Inflammatory macrophage (primary cell): ENCODE measurements around the gene GALNT9.
"Not testable (repeated sequence)": the region's sequence is repeated elsewhere in the genome, so short reads cannot be mapped to it uniquely, and the experiment has no call there.

Source experiments
- DNase-seq, 2 donors: peaks; one replicate each; pipeline ENCODE4 v3.0.0-alpha.2; 2020 to 2022

Gene GALNT9

DNA sequence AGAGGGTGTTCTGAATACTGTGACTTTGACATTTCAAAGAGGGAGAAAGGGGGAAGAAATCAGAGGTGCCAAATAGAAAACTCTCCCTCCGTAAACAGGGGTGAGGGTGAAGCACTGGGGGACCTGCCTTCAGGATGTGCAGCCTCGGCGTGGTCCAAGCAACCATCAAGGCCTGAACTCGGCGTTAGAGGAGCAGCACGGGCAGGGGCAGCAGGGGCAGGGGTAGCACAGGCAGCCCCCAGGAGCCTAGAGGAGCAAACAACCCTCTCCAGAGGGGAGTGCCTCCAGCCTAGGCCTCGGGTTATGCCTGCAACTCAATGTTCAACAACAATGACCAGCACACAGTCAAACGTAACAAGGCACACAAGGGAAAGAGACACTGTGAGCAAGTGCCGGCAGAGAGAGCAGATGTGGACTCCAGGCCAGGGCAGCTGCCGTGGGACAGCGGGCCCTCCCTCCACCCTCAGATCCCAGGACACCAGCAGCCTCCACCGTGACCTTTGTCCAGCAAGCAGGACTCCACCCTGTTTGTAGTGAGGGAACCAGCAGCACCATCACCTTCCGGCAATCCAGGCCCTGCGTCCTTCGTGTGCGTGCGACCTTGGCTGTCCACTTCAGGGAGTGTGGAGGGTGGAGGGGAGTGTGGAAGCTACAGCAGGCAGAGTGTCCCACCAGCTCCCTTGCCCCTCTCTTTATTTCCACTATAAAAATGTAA, 18.0 kb downstream of the GALNT9 start:
- no peak for DNase-seq

DNA sequence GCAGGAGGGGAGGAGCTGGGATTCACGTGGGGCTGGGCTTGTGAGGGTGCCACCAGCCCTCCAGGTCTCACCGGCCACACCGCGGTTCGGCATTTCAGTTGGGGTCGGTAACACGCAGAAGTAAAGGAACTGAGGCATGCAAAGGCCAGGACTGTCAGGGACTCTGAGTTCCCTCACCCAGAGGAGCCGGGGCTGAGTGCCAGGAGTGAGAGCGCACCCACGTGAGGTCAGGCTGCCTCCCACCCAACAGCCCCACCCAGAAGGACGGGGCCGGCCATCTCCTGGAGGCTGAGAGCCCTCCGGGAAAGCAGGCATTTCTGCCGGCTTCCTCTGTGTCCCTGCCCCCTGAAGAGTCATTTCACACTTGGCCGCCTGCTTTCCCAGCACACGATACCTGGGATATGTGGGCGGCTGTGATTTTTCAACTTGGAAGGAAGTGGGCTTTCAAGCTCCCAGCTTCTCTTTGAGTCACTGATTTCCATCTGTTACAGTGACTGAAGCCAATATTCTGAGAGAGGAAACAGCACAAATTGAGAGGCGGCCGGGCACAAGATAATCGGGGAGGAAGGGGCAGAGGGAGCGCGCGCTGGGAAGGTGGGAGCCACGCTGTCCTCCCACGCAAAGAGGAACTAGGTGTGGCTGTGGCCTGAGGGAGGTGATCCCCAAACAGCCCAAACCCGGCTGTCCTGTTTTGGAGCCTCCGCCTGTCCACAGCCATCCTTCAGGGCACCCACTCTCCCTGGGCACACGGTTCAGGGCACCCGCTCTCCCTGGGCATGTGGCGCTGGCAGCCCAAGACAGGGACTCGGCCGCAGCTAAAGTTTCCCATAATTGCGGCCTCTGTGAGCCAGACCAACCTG, 19.0 kb downstream of the GALNT9 start:
- no peak for DNase-seq

DNA sequence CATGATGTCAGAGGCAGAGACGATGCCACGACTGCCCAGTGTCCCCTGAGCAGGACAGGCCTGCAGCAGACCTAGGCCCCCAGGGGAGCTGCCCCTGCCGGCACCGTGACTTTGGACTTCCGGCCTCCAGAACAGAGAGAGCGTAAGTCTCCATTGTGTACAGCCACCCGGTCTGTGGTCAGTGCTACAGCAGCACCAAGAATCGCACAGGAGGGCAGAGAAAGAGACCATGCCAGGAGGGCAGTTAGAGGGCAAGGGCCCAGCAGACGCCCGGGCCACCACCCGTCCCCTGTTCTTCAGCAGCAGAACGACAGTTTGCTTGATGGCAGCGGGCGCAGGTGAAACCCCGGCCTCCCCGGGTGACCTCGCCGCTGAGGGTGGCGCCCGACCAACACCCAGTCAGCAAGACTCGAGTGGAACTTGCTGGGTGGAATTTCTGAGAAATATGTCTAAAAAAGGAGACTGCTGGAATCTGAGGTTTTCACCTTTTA, 19.7 kb downstream of the GALNT9 start:
- DNase-seq = no peak

DNA sequence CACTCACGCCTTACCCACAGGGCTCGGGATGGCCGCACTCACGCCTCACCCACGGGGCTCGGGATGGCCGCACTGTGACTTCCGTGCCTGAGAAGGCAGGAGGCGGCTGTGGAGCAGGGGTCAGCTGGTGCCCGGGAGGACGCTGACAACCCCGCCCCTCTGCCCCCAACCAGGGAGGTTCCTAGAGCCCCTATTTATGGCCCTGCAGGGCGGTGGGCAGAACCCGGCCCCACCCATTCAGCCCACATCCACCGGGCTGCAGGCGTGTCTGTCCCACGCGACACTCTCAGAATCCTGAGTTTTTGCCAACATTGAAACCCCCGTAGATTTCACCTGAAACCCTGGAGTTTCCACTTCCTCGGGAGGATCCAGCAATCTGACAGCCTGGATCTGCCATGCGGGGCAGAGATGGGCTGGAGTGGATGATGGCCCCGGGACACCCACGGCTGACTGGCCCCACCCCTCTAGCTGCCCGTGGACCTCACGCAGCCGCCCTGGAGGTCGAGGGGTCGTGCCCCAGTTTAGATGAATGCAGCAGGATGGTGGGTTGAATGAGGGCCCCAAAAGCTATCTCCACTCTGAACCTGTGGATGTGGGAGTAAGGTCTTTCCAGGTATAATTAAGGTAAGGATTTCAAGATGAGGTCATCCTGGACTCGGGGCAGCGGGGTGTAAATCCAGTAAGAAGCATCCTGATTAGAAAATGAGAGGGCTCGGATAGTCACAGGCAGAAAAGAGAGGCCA, 20.4 kb downstream of the GALNT9 start:
- no peak for DNase-seq

DNA sequence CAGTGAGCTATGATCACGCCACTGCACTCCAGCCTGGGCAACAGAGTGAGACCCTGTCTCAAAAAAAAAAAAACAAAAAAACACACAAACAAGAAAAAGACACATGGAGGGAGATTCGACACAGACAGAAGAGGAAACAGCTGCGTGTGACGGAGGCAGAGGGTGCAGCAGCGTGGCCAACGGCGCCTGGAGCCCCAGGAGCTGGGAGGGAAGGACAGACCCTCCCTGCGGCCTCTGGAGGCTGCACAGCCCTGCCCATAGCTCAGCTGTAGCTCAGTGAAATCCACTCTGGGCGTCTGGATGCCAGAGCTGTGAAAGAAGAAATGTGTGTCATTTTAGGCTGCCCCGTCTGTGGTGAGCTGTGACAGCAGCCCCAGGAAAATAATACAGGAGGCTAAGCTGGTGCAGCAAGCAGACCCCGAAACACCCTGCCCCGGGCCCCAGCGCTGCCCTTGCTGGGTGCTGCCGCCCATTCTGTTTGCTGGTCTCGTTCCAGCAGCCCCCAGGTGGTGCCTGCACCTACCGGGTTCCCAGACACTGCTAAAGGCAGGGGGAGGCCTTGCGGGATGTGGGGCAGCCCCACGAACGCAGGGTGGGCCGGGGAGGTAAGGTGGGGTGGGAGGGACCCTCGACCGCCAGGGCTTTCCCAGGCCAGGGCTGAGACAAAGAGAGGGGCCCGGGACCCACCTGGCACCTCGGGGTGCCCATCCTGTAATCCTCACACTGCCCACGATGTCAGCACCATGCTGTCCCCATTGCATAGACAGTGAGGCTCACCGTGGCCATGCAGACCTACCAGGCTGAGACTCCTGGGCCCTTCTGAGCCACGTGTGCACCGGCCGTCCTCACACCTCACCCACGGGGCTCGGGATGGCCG, 21.2 kb downstream of the GALNT9 start:
- no peak for DNase-seq

DNA sequence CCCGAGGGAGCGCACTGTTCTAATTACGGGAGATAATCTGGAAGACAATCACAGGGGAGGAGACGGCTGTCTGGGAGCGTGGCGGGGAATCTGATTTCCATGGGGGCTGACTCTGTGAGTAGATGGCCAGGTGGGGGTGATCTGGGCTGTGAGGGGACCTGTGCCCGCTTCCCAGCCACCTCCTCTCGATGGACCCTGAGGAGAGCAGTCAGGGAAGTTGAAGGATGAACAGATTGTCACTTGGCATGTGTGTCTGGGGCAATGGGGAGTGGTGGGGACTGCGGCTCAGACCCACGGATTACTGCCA, 22.6 kb downstream of the GALNT9 start:
- DNase-seq = no peak

DNA sequence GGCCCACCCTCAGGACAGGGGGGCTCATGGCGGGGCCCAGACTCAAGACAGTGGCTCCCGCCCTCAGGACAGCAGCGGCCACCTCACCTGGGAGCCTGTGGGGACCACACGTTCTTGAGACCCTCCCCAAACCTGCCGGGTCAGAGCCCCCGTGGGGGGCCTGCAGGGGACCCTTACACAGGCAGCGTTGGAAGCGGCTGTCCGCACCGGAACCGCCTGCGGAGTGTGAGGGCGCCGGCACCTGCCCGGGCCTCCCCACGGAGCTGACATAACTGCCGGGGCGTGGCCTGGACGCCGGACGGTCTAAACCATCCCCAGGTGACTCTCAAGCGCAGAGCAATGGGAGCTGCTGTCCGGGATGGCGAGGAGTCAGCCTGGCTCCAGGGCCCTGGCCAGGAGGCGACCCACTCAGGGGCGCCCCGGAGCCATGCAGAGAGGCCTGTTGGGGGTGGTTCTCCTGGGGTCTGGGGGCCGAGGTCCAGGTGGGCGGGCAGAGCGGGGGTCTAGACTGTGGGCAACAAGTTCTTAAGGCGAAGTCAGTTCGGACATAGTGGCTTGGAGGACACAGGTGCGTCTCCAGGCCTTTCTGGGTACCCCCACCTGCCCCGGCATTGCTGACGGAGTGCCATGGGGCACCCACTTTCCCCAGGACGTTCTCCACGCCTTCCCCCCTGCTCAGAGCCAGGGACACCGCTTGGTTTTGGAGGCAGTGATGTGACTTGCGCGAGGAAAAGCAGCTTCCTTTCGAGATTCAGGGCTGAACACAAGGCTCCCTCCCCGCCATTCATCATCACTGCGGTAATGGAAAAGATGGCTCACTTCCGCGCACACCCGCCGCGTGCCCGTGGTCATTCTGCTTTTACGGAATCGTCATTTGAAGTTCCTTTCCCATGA, 23.2 kb downstream of the GALNT9 start:
- no peak for DNase-seq

DNA sequence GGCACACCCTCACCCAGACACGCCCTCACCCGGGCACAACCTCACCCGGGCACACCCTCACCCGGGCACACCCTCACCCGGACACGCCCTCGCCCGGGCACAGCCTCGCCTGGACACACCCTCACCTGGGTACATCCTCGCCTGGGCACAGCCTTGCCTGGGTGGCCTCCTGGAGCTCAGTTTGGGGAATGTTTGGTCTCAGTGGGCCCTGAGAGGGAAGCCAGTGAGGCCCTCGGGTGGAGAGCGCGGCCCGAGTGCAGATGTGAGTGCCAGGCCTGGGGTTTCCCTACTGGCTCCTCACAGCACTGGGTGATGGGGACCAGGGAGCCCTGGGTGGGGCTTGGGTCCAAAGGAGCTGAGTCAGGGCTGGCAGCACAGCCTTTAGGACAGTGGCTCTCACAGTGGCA, 23.8 kb downstream of the GALNT9 start:
- no peak for DNase-seq

DNA sequence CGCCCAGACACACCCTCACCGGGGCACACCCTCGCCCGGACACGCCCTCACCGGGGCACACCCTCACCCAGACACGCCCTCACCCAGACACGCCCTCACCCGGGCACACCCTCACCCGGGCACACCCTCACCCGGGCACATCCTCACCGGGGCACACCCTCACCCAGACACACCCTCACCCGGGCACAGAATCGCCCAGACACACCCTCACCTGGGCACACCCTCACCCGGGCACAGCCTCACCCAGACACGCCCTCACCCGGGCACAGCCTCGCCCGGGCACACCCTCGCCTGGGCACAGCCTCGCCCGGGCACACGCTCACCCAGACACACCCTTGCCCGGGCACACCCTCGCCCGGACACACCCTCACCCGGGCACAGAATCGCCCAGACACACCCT, 24.5 kb downstream of the GALNT9 start:
- DNase-seq = not testable (repeated sequence)

DNA sequence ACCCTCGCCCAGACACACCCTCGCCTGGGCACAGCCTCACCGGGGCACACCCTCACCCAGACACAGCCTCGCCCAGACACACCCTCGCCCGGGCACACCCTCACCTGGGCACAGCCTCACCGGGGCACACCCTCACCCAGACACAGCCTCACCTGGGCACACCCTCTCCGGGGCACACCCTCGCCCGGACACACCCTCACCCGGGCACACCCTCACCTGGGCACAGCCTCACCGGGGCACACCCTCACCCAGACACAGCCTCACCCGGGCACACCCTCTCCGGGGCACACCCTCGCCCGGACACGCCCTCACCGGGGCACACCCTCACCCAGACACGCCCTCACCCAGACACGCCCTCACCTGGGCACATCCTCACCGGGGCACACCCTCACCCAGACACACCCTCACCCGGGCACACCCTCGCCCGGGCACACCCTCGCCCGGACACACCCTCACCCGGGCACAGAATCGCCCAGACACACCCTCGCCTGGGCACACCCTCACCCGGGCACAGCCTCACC, 25.5 kb downstream of the GALNT9 start:
- DNase-seq = not testable (repeated sequence)

DNA sequence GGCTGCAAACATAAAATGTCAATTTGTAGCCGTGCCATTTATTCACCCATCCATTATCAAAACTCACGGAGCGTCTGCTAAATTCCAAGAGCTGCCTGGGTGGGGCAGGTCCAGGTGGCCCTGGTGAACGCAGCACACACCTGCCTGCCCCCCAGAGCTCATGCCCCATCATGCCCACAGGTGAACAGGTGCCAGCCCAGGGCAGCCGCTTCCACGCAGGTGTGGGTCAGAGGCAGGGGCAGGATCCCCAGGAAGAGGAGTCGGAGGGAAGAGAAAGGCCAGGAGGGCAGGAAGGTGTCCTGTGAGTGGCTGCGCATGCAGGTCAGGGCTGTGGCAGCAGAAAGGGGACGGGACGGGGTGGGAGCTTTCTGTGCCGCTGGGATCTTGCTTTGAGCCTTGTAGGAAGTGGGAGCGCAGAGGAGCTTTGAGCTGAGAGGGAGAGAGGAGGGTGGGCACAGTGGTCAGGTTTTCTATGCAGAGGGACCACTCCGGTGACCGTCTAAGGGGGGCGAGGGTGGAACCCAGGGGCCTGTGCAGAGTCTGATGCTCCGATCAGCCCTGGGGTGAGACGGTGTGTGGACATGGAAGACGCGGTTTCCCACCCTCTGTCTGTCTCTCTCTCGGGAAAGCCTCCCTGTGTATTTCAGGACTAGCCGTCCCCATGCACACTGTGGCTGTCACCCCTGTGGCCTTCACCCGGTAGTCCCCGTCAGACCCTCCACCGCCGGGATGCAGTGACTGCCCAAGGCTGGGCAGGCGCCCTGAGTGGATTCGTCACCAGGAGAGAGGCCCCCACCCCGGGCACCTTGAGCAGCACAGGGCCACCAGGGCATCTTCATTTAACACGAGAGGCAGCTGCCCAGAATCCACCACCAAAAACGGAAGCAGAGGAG, 26.7 kb downstream of the GALNT9 start:
- DNase-seq = no peak

DNA sequence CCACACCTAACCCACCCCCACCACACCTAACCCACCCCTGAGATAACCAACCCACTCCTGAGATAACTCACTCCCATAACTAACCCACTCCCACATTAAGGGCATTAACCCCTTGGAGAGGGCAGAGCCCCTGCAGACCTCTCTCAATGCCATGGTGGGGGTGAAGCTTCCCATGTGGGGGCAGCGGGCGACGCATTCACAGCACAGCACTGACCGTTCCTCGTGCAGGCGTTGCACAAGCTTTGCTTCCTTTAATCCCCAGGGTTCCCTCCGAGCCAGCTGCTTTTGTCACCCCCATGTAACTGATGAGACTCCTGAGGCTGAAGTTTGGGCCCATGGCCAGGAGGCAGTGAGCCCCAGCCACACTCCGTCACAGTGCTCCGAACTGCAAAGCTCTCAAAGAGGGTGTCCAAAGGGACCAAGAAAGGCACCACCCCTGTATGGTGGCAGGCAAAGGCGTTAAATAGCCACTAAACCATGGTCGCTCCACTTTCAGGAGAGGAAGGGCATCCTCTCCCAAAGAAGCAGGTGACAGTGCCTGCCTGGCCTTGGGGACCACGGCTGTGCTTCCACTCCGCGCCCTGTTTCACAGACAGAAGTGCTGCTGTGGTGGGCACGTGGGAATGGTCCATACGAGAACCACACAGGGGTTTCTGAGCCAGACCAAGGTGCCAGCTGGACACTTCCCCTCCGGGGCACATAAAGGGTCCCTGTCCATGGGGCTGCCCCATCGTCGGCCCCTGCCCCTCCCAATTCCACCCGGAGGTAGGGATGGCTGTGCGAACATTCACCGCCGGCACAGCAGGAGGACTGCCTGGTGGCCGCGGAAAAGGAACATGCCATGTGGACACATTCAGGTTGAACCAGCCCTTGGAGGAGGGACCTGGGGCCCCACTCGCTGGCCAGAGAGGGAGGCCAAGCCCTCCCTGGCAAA, 28.3 kb downstream of the GALNT9 start:
- no peak for DNase-seq

DNA sequence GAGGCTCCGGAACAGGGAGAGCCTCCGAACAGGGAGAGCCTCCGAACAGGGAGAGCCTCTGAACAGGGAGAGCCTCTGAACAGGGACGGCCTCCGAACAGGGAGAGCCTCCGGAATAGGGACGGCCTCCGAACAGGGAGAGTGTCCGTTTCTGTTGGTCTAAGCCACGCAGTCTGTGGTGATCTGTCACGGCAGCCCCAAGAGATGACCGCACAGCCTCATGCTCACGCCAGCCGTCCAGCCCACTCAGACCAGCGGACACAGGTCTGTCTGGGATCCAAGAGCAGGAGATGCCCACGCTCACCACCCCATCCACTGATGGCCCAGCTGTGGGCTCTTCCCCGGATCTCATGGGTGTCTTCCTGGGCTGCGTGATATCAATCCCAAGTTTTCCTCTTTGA, 33.3 kb downstream of the GALNT9 start:
- DNase-seq = no peak

DNA sequence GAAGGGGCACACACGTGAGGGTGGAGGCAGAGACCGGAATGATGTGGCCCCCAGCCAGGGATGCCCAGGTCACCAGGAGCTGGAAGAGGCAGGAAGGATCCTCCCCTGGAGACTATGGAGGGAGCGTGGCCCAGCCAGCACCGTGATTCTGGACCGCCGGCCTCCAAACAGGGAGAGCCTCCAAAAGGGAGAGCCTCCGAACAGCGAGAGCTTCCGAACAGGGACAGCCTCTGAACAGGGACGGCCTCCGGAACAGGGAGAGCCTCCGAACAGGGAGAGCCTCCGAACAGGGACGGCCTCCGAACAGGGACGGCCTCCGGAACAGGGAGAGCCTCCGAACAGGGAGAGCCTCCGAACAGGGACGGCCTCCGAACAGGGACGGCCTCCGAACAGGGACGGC, 33.8 kb downstream of the GALNT9 start:
- not testable (repeated sequence) for DNase-seq

DNA sequence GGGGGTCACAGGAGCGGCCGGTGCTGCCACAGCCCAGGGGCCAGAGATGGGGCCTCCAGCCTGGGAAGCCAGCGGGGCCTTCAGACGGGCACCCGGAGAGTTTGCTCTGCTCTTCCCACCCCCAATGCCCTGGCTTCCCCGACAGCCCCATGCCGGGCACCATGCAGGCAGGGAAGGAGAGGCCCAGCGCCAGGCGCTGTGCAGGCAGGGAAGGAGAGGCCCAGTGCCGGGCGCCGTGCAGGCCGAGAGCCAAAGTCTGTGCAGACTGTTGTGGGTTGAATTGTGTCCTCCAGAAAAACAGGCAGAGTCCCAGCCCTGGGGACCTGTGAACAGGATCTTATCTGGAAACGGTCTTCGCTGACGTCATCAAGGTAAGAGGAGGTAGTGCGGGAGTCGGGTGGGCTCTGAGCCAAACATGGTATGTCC, 34.3 kb downstream of the GALNT9 start:
- DNase-seq = no peak

DNA sequence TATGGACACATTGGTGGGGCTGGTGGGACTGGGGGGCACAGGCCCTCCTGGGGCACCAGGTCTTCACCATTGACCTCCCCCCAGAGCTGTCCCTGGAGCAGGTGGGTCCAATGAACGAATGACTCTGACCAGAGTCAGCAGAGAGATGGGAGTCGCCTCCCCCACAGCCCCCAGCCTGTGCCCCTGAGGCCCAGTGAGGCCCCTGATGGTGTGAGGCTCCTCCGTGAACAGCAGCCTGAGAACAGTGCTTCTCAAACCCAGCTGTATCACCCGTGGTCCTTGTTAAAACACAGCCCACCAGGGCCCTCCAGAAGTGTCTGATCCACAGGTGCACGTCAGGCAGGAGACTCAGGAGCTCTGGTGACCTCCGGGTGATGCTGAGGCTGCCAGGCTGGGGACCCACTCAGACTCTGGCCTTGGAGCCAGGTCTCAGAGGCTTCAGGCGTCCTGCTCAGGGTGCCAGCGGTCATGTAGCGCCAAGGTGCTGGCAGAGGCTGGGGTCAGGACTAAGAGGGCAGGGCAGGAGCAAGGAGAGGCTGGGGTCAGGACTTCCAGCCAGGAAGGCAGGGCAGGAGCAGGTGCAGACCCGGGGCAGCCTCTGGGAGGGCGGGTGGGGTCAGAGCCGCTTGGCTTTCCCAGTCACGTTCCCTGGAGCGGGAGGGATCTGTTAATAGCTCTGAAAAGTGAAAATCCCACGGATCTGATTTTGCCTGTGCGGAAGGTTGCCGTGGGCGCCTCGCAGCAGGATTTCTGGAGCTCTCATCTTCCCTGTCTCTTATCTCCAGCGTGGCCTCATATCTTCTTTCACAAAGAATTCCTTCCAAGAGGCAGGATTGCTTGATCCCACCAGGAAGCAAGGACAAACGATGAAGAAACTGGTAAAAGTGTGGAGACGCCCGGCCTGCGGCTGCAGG, 35.0 kb downstream of the GALNT9 start:
- DNase-seq = no peak
